Endothelial cell of umbilical vein (primary cell): ENCODE results near the gene EGFL7.

Experiments used
- CTCF ChIP-seq, 2 donors: IDR thresholded peaks; 1 replicate in 1 of 2; 2 replicates in 1 of 2; pipeline ENCODE4 v1.5.1; 2011; ENCODE audit warnings: low read length in 2 of 2, mild to moderate bottlenecking in 2 of 2, moderate library complexity in 2 of 2, control low read depth in 1 of 2, inconsistent platforms in 1 of 2, low read depth in 1 of 2; ENCODE audit not compliant: insufficient read depth in 1 of 2; ENCODE audit errors: extremely low read depth in 1 of 2
- EZH2 ChIP-seq: IDR thresholded peaks from 2 replicates; pipeline ENCODE4 v1.6.1; 2012; ENCODE audit warnings: borderline replicate concordance, low read depth, mild to moderate bottlenecking, moderate library complexity, low read length, inconsistent platforms; ENCODE audit not compliant: severe bottlenecking
- FOS ChIP-seq: IDR thresholded peaks from 2 replicates; pipeline ENCODE4 v1.6.1; 2011; ENCODE audit warnings: mild to moderate bottlenecking, low read length, moderate library complexity, borderline replicate concordance; ENCODE audit not compliant: insufficient read depth
- GATA2 ChIP-seq: IDR thresholded peaks from 2 replicates; pipeline ENCODE4 v1.7.0; 2011; ENCODE audit warnings: low read depth, mild to moderate bottlenecking, moderate library complexity, mixed read lengths, low read length; ENCODE audit not compliant: insufficient read length, insufficient read depth
- MAX ChIP-seq: IDR thresholded peaks from 2 replicates; pipeline ENCODE4 v1.6.1; 2011; ENCODE audit not compliant: insufficient read depth, insufficient read length
- POLR2A ChIP-seq: IDR thresholded peaks from 2 replicates; pipeline ENCODE4 v1.6.1; 2012; ENCODE audit warnings: low read depth, mild to moderate bottlenecking, control low read depth, low read length
- POLR2AphosphoS5 ChIP-seq: IDR thresholded peaks from 2 replicates; pipeline ENCODE4 v1.6.1; 2012; ENCODE audit warnings: low read depth, mild to moderate bottlenecking, control low read depth, low read length, moderate library complexity; ENCODE audit not compliant: insufficient read depth

- TF ChIP-seq POLR2A, result no peak
- no peak for TF ChIP-seq CTCF (IDR thresholded peaks at IDR 0.05; ENCODE audit: extremely low read depth in 1 of 2, insufficient read depth in 1 of 2, low read depth in 1 of 2, low read length in 2 of 2)
- TF ChIP-seq EZH2, result no peak
- no peak for TF ChIP-seq FOS
- no peak for TF ChIP-seq POLR2AphosphoS5
- no peak for TF ChIP-seq MAX
- no peak for TF ChIP-seq GATA2
These were observed 39.5 kb upstream of the EGFL7 start for GRCh38 chr9:136623016-136623841.
